T-helper 22 cell (primary cell): ENCODE data around the gene C11orf42.

Source experiments
- DNase-seq: peaks from one replicate; pipeline ENCODE4 v3.0.0-alpha.2; 2020; ENCODE audit warnings: low read depth

The C11orf42 gene, protein sequence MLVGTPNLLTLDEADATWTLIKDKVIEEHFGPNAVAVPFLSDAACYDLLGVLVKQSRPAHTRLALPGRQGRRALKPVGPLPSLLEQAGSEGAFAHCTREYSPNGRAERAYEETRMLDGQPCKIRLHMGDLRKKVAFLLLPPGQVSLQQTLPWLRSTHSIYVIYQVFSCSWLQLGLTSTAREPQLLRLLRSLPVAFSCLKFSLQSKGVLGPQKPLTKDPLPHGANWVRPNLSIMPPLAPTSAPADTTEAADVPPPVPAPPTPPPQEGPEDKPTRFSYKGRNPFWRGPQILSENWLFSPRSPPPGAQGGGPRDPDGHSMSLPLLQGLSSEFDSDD

GRCh38 chr11:6205366-6205765 is at the start of gene C11orf42:
C11orf42 (plus strand) TSS chr11:6205557; CDS start chr11:6205616, 59 bp downstream.
- no peak for DNase-seq

- no peak for DNase-seq
Measured at GRCh38 chr11:6156628-6157359, 48.6 kb upstream of the C11orf42 start.

DNA sequence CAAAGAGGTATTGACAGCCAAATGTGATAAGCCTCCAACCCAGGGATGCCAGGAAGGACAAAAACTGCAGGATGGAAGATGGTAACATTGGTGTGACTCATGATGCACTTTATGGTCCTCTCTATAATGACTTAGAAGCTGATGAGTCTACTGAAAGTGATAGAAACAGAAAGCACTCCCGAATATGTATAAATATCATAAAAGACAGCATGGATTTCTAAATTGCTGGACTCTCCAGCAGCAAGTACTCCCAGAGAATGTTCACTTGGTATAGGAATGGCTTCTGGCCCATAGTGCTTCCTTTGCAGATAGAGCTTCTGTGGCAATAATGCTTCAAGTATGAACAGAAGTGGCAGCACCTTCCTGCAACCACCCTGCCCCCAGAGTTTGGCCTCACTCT is 35.1 kb upstream of the C11orf42 start, which contains the start of gene OR52B2:
Gene OR52B2, minus strand, starts transcription at position 101 of the 400 bp plus-strand sequence. Its CDS starts 0 bp downstream, at position 101.
- DNase-seq = no peak

- no peak for DNase-seq
Measured at GRCh38 chr11:6175440-6175839, 29.9 kb upstream of the C11orf42 start.

GRCh38 chr11:6191742-6192141 is 13.6 kb upstream of the C11orf42 start:
- DNase-seq = no peak

GRCh38 chr11:6194065-6194581 is 11.2 kb upstream of the C11orf42 start:
- no peak for DNase-seq

DNA sequence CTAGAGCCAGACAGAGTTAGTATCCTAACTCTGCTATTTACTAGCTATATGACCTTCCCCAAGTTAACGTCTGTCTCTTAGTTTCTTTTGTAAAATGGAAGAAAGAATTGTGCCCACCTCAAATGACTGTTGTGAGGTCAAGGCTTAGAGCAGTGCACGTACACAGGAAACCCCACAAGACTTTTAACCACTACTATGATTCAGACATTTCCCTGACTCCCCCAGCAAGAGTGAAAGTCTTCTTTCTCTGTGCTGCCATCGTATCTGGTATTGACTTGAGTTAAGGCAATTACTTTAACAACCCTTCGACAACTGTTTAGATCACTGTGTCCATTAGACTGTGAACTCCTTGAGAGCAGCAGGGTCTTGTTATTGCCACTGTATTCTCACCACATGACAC is 9.0 kb upstream of the C11orf42 start:
- no peak for DNase-seq

GRCh38 chr11:6197466-6198200 is 7.7 kb upstream of the C11orf42 start:
- no peak for DNase-seq

GRCh38 chr11:6199174-6199810 is 6.1 kb upstream of the C11orf42 start, which contains the start of gene OR52W1:
OR52W1 (plus strand) TSS chr11:6199224; CDS start chr11:6199224, 0 bp downstream.
- DNase-seq = no peak

DNA sequence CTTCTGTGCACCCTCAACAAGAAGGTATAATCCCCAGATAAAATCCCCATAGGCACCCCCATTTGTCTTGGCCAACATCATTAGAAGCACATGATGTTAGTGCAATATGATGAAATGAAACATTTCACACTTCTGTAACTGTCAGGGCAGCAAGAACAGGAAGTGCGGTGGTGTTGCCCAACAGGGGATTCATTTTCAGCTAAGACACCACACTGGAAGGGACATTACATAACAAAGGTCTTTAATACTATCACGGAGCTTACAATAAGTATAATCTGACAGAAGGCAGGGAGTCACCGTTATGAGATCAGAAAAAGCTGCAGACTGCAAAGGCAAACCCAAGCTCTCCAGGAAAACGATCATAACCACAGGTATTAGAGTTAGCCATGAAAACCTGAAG is 4.4 kb upstream of the C11orf42 start:
- DNase-seq = no peak

DNA sequence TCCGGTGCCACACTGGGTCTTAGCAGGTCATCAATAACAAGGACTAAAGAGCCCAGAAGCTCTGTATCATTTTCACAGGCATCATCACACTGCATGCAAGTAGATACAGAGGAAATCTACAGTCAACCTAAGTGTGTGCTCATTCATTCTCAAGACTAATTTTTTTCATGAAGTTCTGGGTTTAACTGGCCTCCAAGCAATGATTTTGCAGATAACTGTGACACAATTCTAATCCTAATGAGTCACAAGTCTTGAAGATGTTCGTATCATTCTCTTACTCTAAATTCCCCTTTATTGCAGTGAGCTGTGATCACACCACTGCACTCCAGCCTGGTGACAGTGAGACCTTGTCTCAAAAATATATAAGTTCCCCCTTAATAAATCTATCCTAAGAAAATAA is 3.9 kb upstream of the C11orf42 start:
- no peak for DNase-seq

DNA sequence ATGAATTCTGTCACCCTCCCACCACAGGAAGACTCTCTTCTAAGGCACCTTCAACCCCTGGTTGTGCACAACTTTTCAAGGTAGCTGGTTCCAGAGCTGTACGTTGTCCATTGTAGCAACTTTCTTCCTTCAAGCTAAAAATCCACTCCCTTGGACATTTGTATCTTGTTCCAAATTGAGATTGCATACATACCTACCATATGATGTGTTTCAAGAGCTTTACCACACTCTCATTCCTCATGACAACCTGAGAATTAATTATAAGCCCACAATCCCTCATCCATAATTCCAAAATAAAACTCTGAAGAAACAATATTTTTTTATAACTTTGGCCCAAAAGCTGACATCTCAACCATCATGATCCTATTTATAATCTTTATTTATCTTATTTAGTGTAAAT is 3.3 kb upstream of the C11orf42 start:
- DNase-seq = no peak

- DNase-seq = no peak
Measured at GRCh38 chr11:6203327-6203726, 2.0 kb upstream of the C11orf42 start.

GRCh38 chr11:6204706-6205105 is 651 bp upstream of the C11orf42 start:
- no peak for DNase-seq

DNA sequence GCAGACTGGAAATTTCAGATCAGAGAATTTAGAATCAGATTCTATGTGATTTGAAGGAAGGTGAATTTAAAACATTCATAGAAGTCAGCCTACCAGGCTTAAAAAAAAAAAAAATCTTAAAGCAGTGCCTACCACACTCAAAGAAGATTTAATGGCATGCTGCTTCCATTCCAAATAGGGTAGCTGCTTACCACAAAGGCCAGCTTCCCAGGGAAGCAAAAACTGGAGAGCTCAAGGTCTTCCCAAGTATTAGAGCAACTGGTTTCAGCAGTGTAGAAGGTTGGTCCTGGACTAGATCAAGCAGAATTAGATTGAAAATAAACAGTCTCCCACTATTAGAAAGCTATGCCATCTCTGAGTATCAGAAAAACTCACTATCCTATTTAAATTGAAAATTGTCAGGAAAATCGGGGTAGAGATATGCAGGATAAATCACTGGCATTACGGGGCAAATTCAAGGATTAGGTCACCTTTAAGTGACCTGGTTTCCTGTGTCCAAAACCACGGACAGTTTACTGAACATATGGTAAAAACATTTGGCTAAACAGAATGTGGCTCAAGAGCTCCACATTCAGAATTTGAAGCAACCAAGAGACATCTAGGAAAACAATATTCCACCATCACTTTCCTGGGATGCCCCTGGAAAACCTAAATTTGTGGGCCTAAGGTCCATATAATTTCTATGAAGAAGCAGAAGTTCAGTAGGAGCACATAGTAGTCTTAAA is 1.3 kb downstream of the C11orf42 start:
- DNase-seq = no peak

GRCh38 chr11:6209801-6210200 is 4.4 kb downstream of the C11orf42 start:
- no peak for DNase-seq

GRCh38 chr11:6210274-6210955 is 5.1 kb downstream of the C11orf42 start:
- no peak for DNase-seq

GRCh38 chr11:6214530-6214929 is 9.2 kb downstream of the C11orf42 start:
- DNase-seq = no peak

DNA sequence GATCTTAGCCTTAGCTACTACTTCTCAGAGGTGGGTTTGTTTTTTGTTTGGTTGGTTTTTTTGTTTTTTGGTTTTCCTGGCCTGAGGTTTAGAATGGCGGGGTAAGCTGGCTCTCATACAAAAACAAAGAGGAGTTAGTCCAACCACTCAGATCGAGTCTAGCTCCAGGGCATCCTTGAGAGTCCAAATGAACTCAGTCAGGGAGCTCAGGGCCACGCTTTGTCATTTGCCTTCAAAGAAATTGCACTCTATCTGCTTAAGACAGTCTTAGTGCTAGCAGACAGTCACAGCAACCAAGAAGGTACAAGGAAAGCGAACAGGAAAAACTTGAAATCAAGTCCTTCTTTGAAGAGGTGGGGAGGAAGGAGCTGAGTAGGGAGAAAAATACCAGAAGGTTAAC is 11.1 kb downstream of the C11orf42 start:
- no peak for DNase-seq

- no peak for DNase-seq
Measured at GRCh38 chr11:6217722-6218121, 12.4 kb downstream of the C11orf42 start.

DNA sequence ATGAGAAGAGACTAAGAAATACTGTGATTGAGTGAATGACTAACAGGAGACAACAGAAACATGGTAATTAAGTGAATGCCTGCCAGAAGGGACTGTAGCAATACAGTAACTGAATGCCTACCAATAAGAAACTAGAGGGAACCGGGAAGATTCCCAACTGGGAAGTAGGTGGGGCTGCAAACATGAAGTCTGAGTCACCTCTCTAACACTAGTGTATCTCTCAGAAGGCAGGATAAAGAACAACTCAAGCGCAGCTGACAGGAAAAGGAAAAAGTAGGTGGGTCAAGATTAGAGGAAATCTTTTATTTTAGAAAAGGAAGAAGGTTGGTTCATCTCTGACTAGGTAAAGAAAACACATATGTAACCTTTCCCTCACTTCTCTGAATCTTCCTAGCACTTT is 14.0 kb downstream of the C11orf42 start:
- no peak for DNase-seq
